Kidney (tissue), 14 donors: Measurements from ENCODE around the gene OTUB2. TPM values are rescaled to one million over a fixed set of nuclear protein-coding genes. Genes with fewer than 3 reads are reported as not detected.

Experiments
- DNase-seq, 5 donors: peaks; one replicate each; pipeline ENCODE4 v3.0.0-alpha.2; 2013 to 2020
- FAIRE-seq: peaks from 2 replicates; lab custom pipeline; 2012; peaks lifted over from hg19 to GRCh38; lab: Jason Lieb, UNC
- H3K27ac ChIP-seq, 2 donors: one replicate each; pipeline ENCODE4 v1.7.0; 2013; ENCODE audit warnings: low read depth in 2 of 2, low read length in 2 of 2, inconsistent platforms in 1 of 2
- H3K27me3 ChIP-seq: one replicate; pipeline ENCODE4 v1.7.1; 2013; ENCODE audit warnings: low read length, inconsistent platforms; ENCODE audit not compliant: control insufficient read depth, insufficient read depth
- H3K36me3 ChIP-seq, 3 donors: one replicate each; pipeline versions ENCODE4 v1.7.0 to v1.7.1; 2013; ENCODE audit warnings: low read length in 3 of 3, control low read depth in 1 of 3, inconsistent platforms in 1 of 3; ENCODE audit not compliant: insufficient read depth in 3 of 3, control insufficient read depth in 2 of 3
- H3K4me1 ChIP-seq, 3 donors: one replicate each; pipeline versions ENCODE4 v1.7.0 to v1.7.1; 2013; ENCODE audit warnings: low read length in 3 of 3, inconsistent platforms in 1 of 3, low read depth in 1 of 3; ENCODE audit not compliant: control insufficient read depth in 2 of 3, insufficient read depth in 2 of 3
- H3K4me3 ChIP-seq, 3 donors: one replicate each; pipeline versions ENCODE4 v1.7.0 to v1.8.1; 2013; ENCODE audit warnings: low read length in 3 of 3, control low read depth in 1 of 3, inconsistent platforms in 1 of 3
- H3K9ac ChIP-seq, 3 donors: one replicate each; pipeline versions ENCODE4 v1.7.0 to v1.7.1; 2013; ENCODE audit warnings: low read length in 3 of 3, control low read depth in 1 of 3, inconsistent platforms in 1 of 3
- H3K9me3 ChIP-seq, 3 donors: one replicate each; pipeline versions ENCODE4 v1.7.0 to v1.7.1; 2013; ENCODE audit warnings: low read length in 3 of 3, control low read depth in 1 of 3, inconsistent platforms in 1 of 3; ENCODE audit not compliant: control insufficient read depth in 2 of 3, insufficient read depth in 1 of 3
- intact Hi-C: fragments of 100-400 bp; cut with DNase I; formaldehyde crosslinking; loops from one replicate; pipeline ENCODE4 v1.11.1; 2022
- polyA plus RNA-seq: library from polyadenylated mRNA; stranded (reverse); fragments of 350-450 nt; fragmentation: Illumina TruSeq; extraction: RNeasy Lipid Tissue Mini Kit (QIAGEN cat#74804); gene quantifications from one replicate; pipeline ENCODE4 v1.2.3, GENCODE V29; 2014; ENCODE audit warnings: low read depth, low replicate concordance; ENCODE audit not compliant: insufficient read depth
- total RNA-seq: library from RNA; stranded (reverse); fragmentation: NEBNext Ultra II Directional; extraction: Animal tissue kit (Norgen Biotek cat#: 25700); gene quantifications from one replicate; pipeline ENCODE4 v1.2.1, GENCODE V29; 2021
- TF ChIP-seq, protein P1 (sequence below): IDR thresholded peaks from 3 replicates; pipeline ENCODE4 v1.5.1; 2012; ENCODE audit warnings: mild to moderate bottlenecking, moderate library complexity, borderline replicate concordance; ENCODE audit not compliant: insufficient read depth; ENCODE audit errors: extremely low read depth
- donor health status: control.
- donor health status: control.
- donor health status: control.
- donor health status: control.
- donor health status: control.
- donor health status: DM: yes; HTN: yes; CAD: no.
- donor health status: Normal renal cell carcinoma (clear cell type).

OTUB2 gene
- total and polyA plus RNA-seq, 2 donors from 2014 or later = 1.1 to 1.6 TPM

DNA sequence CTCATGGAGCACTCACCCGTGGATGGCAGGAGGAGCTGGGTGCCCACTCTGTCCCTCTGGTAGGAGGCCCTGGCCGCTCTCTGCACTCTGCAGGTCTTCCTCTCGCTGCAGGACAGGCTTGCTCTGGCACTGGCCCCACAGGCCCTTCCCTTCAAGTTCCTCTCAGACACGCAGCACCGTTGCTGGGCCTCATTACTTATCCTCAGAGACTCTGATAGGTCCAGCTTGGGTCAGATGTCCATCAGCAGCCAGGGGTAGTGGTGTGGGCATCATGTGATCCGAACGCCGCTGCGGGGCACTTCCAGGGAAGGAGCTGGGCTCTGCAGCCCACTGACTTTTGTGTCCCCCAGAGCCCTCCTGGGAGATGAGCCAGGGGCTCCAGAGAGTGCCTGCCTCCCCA lies 11.8 kb downstream of the OTUB2 start:
- DNase-seq (no peak), FAIRE-seq (no peak)
- TF ChIP-seq, protein P1, sequence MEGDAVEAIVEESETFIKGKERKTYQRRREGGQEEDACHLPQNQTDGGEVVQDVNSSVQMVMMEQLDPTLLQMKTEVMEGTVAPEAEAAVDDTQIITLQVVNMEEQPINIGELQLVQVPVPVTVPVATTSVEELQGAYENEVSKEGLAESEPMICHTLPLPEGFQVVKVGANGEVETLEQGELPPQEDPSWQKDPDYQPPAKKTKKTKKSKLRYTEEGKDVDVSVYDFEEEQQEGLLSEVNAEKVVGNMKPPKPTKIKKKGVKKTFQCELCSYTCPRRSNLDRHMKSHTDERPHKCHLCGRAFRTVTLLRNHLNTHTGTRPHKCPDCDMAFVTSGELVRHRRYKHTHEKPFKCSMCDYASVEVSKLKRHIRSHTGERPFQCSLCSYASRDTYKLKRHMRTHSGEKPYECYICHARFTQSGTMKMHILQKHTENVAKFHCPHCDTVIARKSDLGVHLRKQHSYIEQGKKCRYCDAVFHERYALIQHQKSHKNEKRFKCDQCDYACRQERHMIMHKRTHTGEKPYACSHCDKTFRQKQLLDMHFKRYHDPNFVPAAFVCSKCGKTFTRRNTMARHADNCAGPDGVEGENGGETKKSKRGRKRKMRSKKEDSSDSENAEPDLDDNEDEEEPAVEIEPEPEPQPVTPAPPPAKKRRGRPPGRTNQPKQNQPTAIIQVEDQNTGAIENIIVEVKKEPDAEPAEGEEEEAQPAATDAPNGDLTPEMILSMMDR = no peak
- no peaks in the 10 kb centered on the region for H3K9me3 ChIP-seq
- H3K9ac ChIP-seq = no peak overlapping the region
- intact Hi-C loops = no loop called here
- no peaks in the 10 kb centered on the region for H3K36me3 ChIP-seq
- no peak overlapping the region for H3K27ac ChIP-seq
- no peaks in the 10 kb centered on the region for H3K4me1 ChIP-seq
- H3K4me3 ChIP-seq = no peak overlapping the region
- no peaks in the 10 kb centered on the region for H3K27me3 ChIP-seq

DNA sequence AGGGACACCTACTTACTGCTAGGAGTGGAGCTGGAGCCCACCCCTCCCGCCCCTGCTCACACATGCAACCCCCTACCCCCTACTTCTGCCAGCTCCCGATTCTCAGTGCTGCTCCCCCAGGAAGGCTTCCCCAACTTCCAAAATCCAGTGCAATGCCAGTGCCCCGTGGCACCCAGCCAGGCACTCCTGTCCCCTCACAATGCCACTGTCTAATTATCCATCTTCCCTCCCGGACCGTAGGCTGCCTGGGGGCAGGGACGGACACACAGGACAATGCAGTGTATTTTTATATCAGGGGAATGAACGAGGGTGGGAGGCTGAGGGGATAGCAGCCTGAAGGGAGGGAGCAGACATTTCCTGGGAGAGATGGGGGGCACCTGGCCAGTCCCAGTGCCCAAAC lies 12.4 kb downstream of the OTUB2 start:
- intact Hi-C loops = no loop called here
- Histone ChIP-seq H3K27me3 (no peaks in the 10 kb centered on the region), H3K4me3 (no peak overlapping the region), H3K9me3 (no peaks in the 10 kb centered on the region), H3K9ac (no peak overlapping the region), H3K36me3 (no peaks in the 10 kb centered on the region), H3K4me1 (no peaks in the 10 kb centered on the region), H3K27ac (no peak overlapping the region)
- DNase-seq (no peak), FAIRE-seq (no peak)
- TF ChIP-seq, protein P1 = no peak

DNA sequence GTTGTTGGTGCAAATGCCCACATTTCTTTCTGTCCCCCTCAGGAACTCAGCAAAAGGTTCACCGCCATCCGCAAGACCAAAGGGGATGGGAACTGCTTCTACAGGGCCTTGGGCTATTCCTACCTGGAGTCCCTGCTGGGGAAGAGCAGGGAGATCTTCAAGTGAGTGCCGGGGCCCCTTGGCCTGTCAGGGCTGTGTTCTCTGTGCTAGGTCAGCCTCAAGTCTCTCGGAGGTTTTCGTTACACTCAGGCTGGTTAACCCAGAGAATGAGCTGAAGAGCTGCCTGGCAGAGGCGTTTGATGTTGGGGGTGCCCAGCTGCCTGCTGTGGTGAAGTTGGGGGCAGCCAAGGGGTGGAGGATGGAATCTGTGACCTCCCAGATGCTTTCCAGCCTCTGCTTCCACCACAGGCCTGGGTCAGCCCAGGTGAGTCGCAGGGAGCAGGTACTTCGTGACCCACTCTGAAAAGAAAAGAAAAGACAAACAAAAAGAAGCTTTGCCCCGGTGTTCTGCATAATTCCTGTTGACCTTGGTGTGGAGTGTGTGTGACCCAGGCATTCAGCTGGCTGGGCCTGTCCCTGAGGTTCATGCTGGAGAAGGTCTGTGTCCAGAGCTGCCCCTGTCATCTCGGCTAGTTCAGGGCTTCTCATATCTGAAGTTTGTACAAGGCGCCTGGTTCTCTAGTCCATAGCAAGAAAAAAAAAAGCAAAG lies 12.9 kb downstream of the OTUB2 start:
- no peak overlapping the region for H3K9ac ChIP-seq
- intact Hi-C loops = no loop called here
- FAIRE-seq = no peak
- H3K9me3 ChIP-seq = no peaks in the 10 kb centered on the region
- no peak overlapping the region for H3K27ac ChIP-seq
- H3K36me3 ChIP-seq = no peaks in the 10 kb centered on the region
- no peak for DNase-seq
- no peaks in the 10 kb centered on the region for H3K4me1 ChIP-seq
- TF ChIP-seq, protein P1 = no peak
- no peaks in the 10 kb centered on the region for H3K27me3 ChIP-seq
- no peak overlapping the region for H3K4me3 ChIP-seq

DNA sequence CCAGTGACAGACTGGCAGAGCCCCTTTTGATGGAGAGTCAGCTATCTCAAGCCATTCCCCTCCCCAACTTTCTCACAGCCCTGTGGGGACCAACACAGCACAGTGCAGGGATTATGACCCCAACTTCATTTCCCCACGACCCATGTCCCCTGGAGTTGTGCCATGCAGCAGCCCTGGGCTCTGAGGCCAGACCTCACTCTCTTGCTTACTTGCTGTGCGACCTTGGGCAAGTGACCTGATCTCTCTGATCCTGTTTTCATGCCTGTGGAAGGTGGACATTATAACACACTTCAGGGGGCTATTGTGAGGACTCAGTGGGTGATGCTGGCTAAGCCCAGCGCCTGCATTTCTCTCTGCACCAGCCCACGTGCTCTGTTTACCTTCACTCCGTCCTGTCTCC lies 14.1 kb downstream of the OTUB2 start:
- Histone ChIP-seq H3K4me1 (no peaks in the 10 kb centered on the region), H3K9me3 (no peaks in the 10 kb centered on the region), H3K36me3 (peaks cover 0 to 2% (median 0%) of the 10 kb centered on the region in 3 donors), H3K27me3 (no peaks in the 10 kb centered on the region), H3K9ac (no peak overlapping the region), H3K27ac (no peak overlapping the region), H3K4me3 (no peak overlapping the region)
- intact Hi-C loops = no loop called here
- TF ChIP-seq, protein P1 = no peak
- DNase-seq (no peak), FAIRE-seq (no peak)
